NCI-H1436 (cell line): ENCODE measurements around the gene HHIP.
"Not testable (repeated sequence)": the region's sequence is repeated elsewhere in the genome, so short reads cannot be mapped to it uniquely, and the experiment has no call there.

ENCODE experiments used
- DNase-seq: peaks from one replicate; lab custom pipeline; 2025; lab: John Stamatoyannopoulos, UW

The HHIP gene

GRCh38 chr4:144754562-144755410, 108.8 kb downstream of the HHIP start:
- DNase-seq: no peak

- DNase-seq: no peak
Observed at GRCh38 chr4:144757969-144758368, 112.0 kb downstream of the HHIP start.

- not testable (repeated sequence) for DNase-seq
Observed at GRCh38 chr4:144768809-144769208, 122.9 kb downstream of the HHIP start.

GRCh38 chr4:144778364-144778763, 132.4 kb downstream of the HHIP start:
- DNase-seq: no peak

- DNase-seq: no peak
Observed at GRCh38 chr4:144782345-144782744, 136.4 kb downstream of the HHIP start.

GRCh38 chr4:144785961-144786360, 140.0 kb downstream of the HHIP start:
- DNase-seq: no peak

- no peak for DNase-seq
Observed at GRCh38 chr4:144787365-144788258, 141.7 kb downstream of the HHIP start.

- no peak for DNase-seq
Observed at GRCh38 chr4:144788469-144788868, 142.5 kb downstream of the HHIP start.

- DNase-seq: not testable (repeated sequence)
Observed at GRCh38 chr4:144791933-144792332, 146.0 kb downstream of the HHIP start.
